ENCODE data around the gene PACRG.

DNA sequence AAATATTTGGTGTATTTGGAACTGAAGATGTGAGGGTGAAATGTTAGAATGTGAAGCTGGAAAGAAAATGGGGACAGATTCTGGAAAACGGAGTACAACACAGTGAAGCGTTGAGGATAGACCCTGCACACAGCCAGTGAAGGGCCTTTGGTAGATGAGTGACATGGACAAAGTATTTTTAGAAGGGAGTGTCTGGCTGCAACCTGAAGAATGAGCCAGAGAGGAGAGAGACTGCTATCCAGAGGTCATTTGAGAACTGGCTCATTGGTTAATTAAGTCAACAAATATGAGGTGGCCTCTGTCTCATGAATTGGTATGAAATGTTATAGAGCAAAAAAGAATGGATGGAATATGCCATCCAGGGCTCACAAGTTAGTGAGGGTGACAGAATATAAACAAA is 310.5 kb downstream of the PACRG start:
- TF ChIP-seq TAF1 (IDR thresholded peaks at IDR 0.05; ENCODE audit: low read depth, low read length): no peak
- no peak for TF ChIP-seq SPI1 (IDR thresholded peaks at IDR 0.05; ENCODE audit: low read depth, low read length)
- TF ChIP-seq POLR2A (IDR thresholded peaks at IDR 0.05; ENCODE audit: low read depth, low read length): no peak
- TF ChIP-seq POLR2AphosphoS5 (IDR thresholded peaks at IDR 0.05; ENCODE audit: low read depth, low read length): no peak

All from GM12891 (cell line).